Erythroblast (primary cell): ENCODE results near the gene MRC2.

Source experiments
- GATA1 ChIP-seq: IDR thresholded peaks from 2 replicates; pipeline ENCODE4 v1.6.1; 2011; ENCODE audit warnings: low read depth, mild to moderate bottlenecking, control low read depth, low read length, moderate library complexity
- POLR2A ChIP-seq: IDR thresholded peaks from 2 replicates; pipeline ENCODE4 v1.6.1; 2011; ENCODE audit warnings: mild to moderate bottlenecking, low read length

DNA sequence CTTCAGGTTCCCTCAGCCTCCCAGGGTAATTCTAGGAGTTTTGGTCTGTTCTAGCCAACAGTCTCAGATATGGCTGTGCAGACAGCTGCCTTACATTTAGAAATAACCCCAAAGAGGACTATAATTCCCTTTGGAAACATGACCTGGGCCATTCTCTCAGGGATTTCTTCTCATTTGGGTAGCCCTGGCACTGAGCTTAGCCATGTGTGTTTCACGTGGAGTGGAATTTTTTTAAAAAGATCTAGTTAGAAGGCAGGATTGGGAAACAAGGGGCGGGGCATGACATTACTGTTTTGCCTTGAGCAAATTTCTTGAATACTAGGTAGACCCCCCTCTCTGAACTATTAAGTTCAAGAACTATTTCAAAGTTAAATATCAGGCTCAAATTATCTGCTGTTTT lies 29.6 kb upstream of the MRC2 start:
- TF ChIP-seq POLR2A, result no peak
- no peak for TF ChIP-seq GATA1
